ENCODE measurements around the gene LRRC53. TPM values are rescaled to one million over a fixed set of nuclear protein-coding genes. Genes with fewer than 3 reads are reported as not detected.

The LRRC53 gene
- total RNA-seq, 2 experiments from 2014 or later, result not detected

GRCh38 chr1:74478979-74479378 is 33.4 kb downstream of the LRRC53 start:
- no peak for ATAC-seq (ENCODE audit: low read depth)
- no peaks in the 10 kb centered on the region for H3K4me1 Mint-ChIP-seq

GRCh38 chr1:74474585-74474984 is 37.8 kb downstream of the LRRC53 start:
- no peak overlapping the region for H3K4me3 Mint-ChIP-seq
- no peak for ATAC-seq (ENCODE audit: low read depth)
- DNase-seq, result no peak
- POLR2A ChIA-PET, result no interaction called here
- H3K4me1 Mint-ChIP-seq, result no peaks in the 10 kb centered on the region
- H3K27me3 Mint-ChIP-seq, result no peaks in the 10 kb centered on the region
- H3K9me3 Mint-ChIP-seq, result no peaks in the 10 kb centered on the region
- H3K27ac Mint-ChIP-seq, result no peak overlapping the region
- H3K36me3 Mint-ChIP-seq, result no peaks in the 10 kb centered on the region

More at GRCh38 chr1:74478979-74479378, 33.4 kb downstream of the LRRC53 start:
- Mint-ChIP-seq H3K27me3 (no peaks in the 10 kb centered on the region), H3K27ac (no peak overlapping the region), H3K4me3 (no peak overlapping the region), H3K9me3 (no peaks in the 10 kb centered on the region), H3K36me3 (no peaks in the 10 kb centered on the region)
- no peak for DNase-seq
- POLR2A ChIA-PET, result no interaction called here

- POLR2A ChIA-PET, result no interaction called here
- no peak overlapping the region for H3K4me3 Mint-ChIP-seq
- DNase-seq, result no peak
Observed at GRCh38 chr1:74471470-74471869, 40.9 kb downstream of the LRRC53 start.

GRCh38 chr1:74470936-74471335 is 41.5 kb downstream of the LRRC53 start:
- H3K27me3 Mint-ChIP-seq, result no peaks in the 10 kb centered on the region
- ATAC-seq (ENCODE audit: low read depth) (no peak), DNase-seq (no peak)
- no peaks in the 10 kb centered on the region for H3K9me3 Mint-ChIP-seq
- no peaks in the 10 kb centered on the region for H3K4me1 Mint-ChIP-seq
- H3K27ac Mint-ChIP-seq, result no peak overlapping the region
- H3K36me3 Mint-ChIP-seq, result no peaks in the 10 kb centered on the region
- POLR2A ChIA-PET, result no interaction called here
- no peak overlapping the region for H3K4me3 Mint-ChIP-seq

More at GRCh38 chr1:74471470-74471869, 40.9 kb downstream of the LRRC53 start:
- Mint-ChIP-seq H3K9me3 (no peaks in the 10 kb centered on the region), H3K4me1 (no peaks in the 10 kb centered on the region), H3K36me3 (no peaks in the 10 kb centered on the region), H3K27ac (no peak overlapping the region), H3K27me3 (no peaks in the 10 kb centered on the region)
- no peak for ATAC-seq (ENCODE audit: low read depth)

- ATAC-seq (ENCODE audit: low read depth) (no peak), DNase-seq (no peak)
- no peaks in the 10 kb centered on the region for H3K27me3 Mint-ChIP-seq
- no peak overlapping the region for H3K4me3 Mint-ChIP-seq
- POLR2A ChIA-PET, result no interaction called here
- no peaks in the 10 kb centered on the region for H3K36me3 Mint-ChIP-seq
- no peaks in the 10 kb centered on the region for H3K9me3 Mint-ChIP-seq
- no peaks in the 10 kb centered on the region for H3K4me1 Mint-ChIP-seq
- H3K27ac Mint-ChIP-seq, result no peak overlapping the region
Observed at GRCh38 chr1:74470251-74470650, 42.2 kb downstream of the LRRC53 start.

GRCh38 chr1:74468982-74469603 is 43.3 kb downstream of the LRRC53 start:
- no peaks in the 10 kb centered on the region for H3K9me3 Mint-ChIP-seq
- no peak overlapping the region for H3K4me3 Mint-ChIP-seq
- H3K4me1 Mint-ChIP-seq, result no peaks in the 10 kb centered on the region
- POLR2A ChIA-PET, result no interaction called here
- H3K27ac Mint-ChIP-seq, result no peak overlapping the region
- H3K36me3 Mint-ChIP-seq, result no peaks in the 10 kb centered on the region
- no peak for ATAC-seq (ENCODE audit: low read depth)
- DNase-seq, result no peak
- H3K27me3 Mint-ChIP-seq, result no peaks in the 10 kb centered on the region

GRCh38 chr1:74467786-74468377 is 44.5 kb downstream of the LRRC53 start:
- no peaks in the 10 kb centered on the region for H3K4me1 Mint-ChIP-seq
- H3K4me3 Mint-ChIP-seq, result no peak overlapping the region
- POLR2A ChIA-PET, result no interaction called here
- no peaks in the 10 kb centered on the region for H3K27me3 Mint-ChIP-seq
- H3K36me3 Mint-ChIP-seq, result no peaks in the 10 kb centered on the region
- H3K27ac Mint-ChIP-seq, result no peak overlapping the region
- H3K9me3 Mint-ChIP-seq, result no peaks in the 10 kb centered on the region
- ATAC-seq (ENCODE audit: low read depth), result no peak
- DNase-seq, result no peak

- H3K9me3 Mint-ChIP-seq, result no peaks in the 10 kb centered on the region
- POLR2A ChIA-PET, result no interaction called here
Observed at GRCh38 chr1:74465193-74465681, 47.2 kb downstream of the LRRC53 start.

GRCh38 chr1:74464037-74464436 is 48.4 kb downstream of the LRRC53 start:
- H3K27me3 Mint-ChIP-seq, result no peaks in the 10 kb centered on the region
- ATAC-seq (ENCODE audit: low read depth) (no peak), DNase-seq (no peak)
- no peaks in the 10 kb centered on the region for H3K36me3 Mint-ChIP-seq
- H3K27ac Mint-ChIP-seq, result no peak overlapping the region
- POLR2A ChIA-PET, result no interaction called here
- no peaks in the 10 kb centered on the region for H3K4me1 Mint-ChIP-seq
- H3K9me3 Mint-ChIP-seq, result no peaks in the 10 kb centered on the region
- no peak overlapping the region for H3K4me3 Mint-ChIP-seq

More at GRCh38 chr1:74465193-74465681, 47.2 kb downstream of the LRRC53 start:
- H3K27me3 Mint-ChIP-seq, result no peaks in the 10 kb centered on the region
- H3K27ac Mint-ChIP-seq, result no peak overlapping the region
- H3K4me1 Mint-ChIP-seq, result no peaks in the 10 kb centered on the region
- H3K4me3 Mint-ChIP-seq, result no peak overlapping the region
- H3K36me3 Mint-ChIP-seq, result no peaks in the 10 kb centered on the region
- ATAC-seq (ENCODE audit: low read depth), result no peak
- no peak for DNase-seq

GRCh38 chr1:74463333-74463988 is 49.0 kb downstream of the LRRC53 start:
- Mint-ChIP-seq H3K9me3 (no peaks in the 10 kb centered on the region), H3K27ac (no peak overlapping the region), H3K4me3 (no peak overlapping the region), H3K36me3 (no peaks in the 10 kb centered on the region), H3K4me1 (no peaks in the 10 kb centered on the region), H3K27me3 (no peaks in the 10 kb centered on the region)
- no peak for DNase-seq
- no peak for ATAC-seq (ENCODE audit: low read depth)
- POLR2A ChIA-PET, result no interaction called here

GRCh38 chr1:74457253-74457652 is 55.2 kb downstream of the LRRC53 start:
- no peak for ATAC-seq (ENCODE audit: low read depth)
- Mint-ChIP-seq H3K27ac (no peak overlapping the region), H3K36me3 (no peaks in the 10 kb centered on the region), H3K4me3 (no peak overlapping the region), H3K9me3 (no peaks in the 10 kb centered on the region), H3K27me3 (no peaks in the 10 kb centered on the region), H3K4me1 (no peaks in the 10 kb centered on the region)
- DNase-seq, result no peak
- POLR2A ChIA-PET, result no interaction called here

- ATAC-seq (ENCODE audit: low read depth), result no peak
- Mint-ChIP-seq H3K36me3 (no peaks in the 10 kb centered on the region), H3K4me3 (no peak overlapping the region), H3K27me3 (no peaks in the 10 kb centered on the region), H3K27ac (no peak overlapping the region), H3K4me1 (no peaks in the 10 kb centered on the region), H3K9me3 (no peaks in the 10 kb centered on the region)
- POLR2A ChIA-PET, result no interaction called here
- no peak for DNase-seq
Observed at GRCh38 chr1:74455390-74455789, 57.0 kb downstream of the LRRC53 start.

- Mint-ChIP-seq H3K27me3 (no peaks in the 10 kb centered on the region), H3K36me3 (no peaks in the 10 kb centered on the region), H3K27ac (no peak overlapping the region), H3K4me3 (no peak overlapping the region), H3K9me3 (no peaks in the 10 kb centered on the region), H3K4me1 (no peaks in the 10 kb centered on the region)
- POLR2A ChIA-PET, result no interaction called here
- no peak for ATAC-seq (ENCODE audit: low read depth)
- no peak for DNase-seq
Observed at GRCh38 chr1:74453277-74453676, 59.1 kb downstream of the LRRC53 start.

GRCh38 chr1:74452035-74452434 is 60.4 kb downstream of the LRRC53 start:
- no peaks in the 10 kb centered on the region for H3K36me3 Mint-ChIP-seq
- H3K27ac Mint-ChIP-seq, result no peak overlapping the region
- no peak overlapping the region for H3K4me3 Mint-ChIP-seq
- no peaks in the 10 kb centered on the region for H3K9me3 Mint-ChIP-seq
- H3K4me1 Mint-ChIP-seq, result no peaks in the 10 kb centered on the region
- DNase-seq (no peak), ATAC-seq (ENCODE audit: low read depth) (no peak)
- H3K27me3 Mint-ChIP-seq, result no peaks in the 10 kb centered on the region
- POLR2A ChIA-PET, result no interaction called here

Measured in activated naive CD8-positive, alpha-beta T cell treated with anti-CD3 and anti-CD28 coated beads, Interleukin-2, amount 10 ng/mL, durations not matched to agents 7 days and 5 days (primary cell).